Fibroblast of villous mesenchyme (primary cell): ENCODE data around the gene NR6A1. TPM values are rescaled to one million over a fixed set of nuclear protein-coding genes. Genes with fewer than 3 reads are reported as not detected.
A peak's percentile ranks its signal among the peaks of the same experiment; 100 is the strongest.

Source experiments
- DNase-seq: peaks from one replicate; pipeline ENCODE4 v3.0.0-alpha.2; 2010; ENCODE audit warnings: low read depth
- H3K4me3 ChIP-seq: 2 replicates; pipeline ENCODE4 v1.5.1; 2011; ENCODE audit warnings: low read depth, mild to moderate bottlenecking, low read length
- CTCF ChIP-seq: IDR thresholded peaks from 2 replicates; pipeline ENCODE4 v1.5.1; 2012; ENCODE audit warnings: low read depth, mild to moderate bottlenecking, low read length; ENCODE audit not compliant: insufficient read depth
- total RNA-seq: library from RNA; depleted of rRNA; stranded (reverse); fragments of >200 nt; gene quantifications from 2 replicates; pipeline ENCODE4 v1.2.3, GENCODE V29; 2012

Gene NR6A1
- total RNA-seq, 1 donor: under 0.01 TPM

GRCh38 chr9:124769549-124770358, 1.4 kb downstream of the NR6A1 start:
- no peak for TF ChIP-seq CTCF
- DNase-seq: peak; percentile 42
- peak overlapping the region; percentile 70 for H3K4me3 ChIP-seq

- TF ChIP-seq CTCF: no peak
- H3K4me3 ChIP-seq: no peak overlapping the region
- DNase-seq: peak; percentile 36
Measured at GRCh38 chr9:124768750-124769548, 2.2 kb downstream of the NR6A1 start.

GRCh38 chr9:124768334-124768733, 2.8 kb downstream of the NR6A1 start:
- no peak overlapping the region for H3K4me3 ChIP-seq
- DNase-seq: no peak
- TF ChIP-seq CTCF: no peak

GRCh38 chr9:124767821-124768220, 3.3 kb downstream of the NR6A1 start:
- TF ChIP-seq CTCF: no peak
- DNase-seq: no peak

GRCh38 chr9:124766815-124767554, 4.1 kb downstream of the NR6A1 start:
- H3K4me3 ChIP-seq: no peak overlapping the region
- DNase-seq: no peak
- TF ChIP-seq CTCF: peak; percentile 9

More at GRCh38 chr9:124767821-124768220, 3.3 kb downstream of the NR6A1 start:
- no peak overlapping the region for H3K4me3 ChIP-seq

GRCh38 chr9:124766326-124766725, 4.8 kb downstream of the NR6A1 start:
- no peak for TF ChIP-seq CTCF
- DNase-seq: no peak
- no peak overlapping the region for H3K4me3 ChIP-seq
